NCI-H748 treated with DMSO at 0.1 percent for 48 hours (cell line): ENCODE results near the gene VAPA.
"Not testable (repeated sequence)": the region's sequence is repeated elsewhere in the genome, so short reads cannot be mapped to it uniquely, and the experiment has no call there.

ENCODE experiments used
- DNase-seq: peaks from one replicate; lab custom pipeline; 2025; lab: John Stamatoyannopoulos, UW

Gene VAPA

GRCh38 chr18:9886005-9886348 lies 27.8 kb upstream of the VAPA start:
- DNase-seq: no peak

DNA sequence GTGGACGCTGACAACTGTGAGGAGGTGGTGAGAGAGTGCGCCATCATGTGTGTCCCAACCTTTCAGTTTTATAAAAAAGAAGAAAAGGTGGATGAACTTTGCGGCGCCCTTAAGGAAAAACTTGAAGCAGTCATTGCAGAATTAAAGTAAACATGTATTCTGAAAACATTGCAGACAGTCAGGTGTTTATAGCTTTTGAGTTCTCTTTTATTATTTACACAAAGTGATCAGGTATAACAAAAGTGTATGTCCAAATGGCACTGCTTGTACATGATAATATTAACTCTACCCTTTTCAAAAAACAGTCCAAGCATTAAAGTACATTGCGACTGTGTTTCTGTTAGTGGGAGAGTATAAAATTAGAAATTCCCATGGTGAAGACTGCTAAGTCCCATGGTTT lies 25.8 kb upstream of the VAPA start:
- no peak for DNase-seq

DNA sequence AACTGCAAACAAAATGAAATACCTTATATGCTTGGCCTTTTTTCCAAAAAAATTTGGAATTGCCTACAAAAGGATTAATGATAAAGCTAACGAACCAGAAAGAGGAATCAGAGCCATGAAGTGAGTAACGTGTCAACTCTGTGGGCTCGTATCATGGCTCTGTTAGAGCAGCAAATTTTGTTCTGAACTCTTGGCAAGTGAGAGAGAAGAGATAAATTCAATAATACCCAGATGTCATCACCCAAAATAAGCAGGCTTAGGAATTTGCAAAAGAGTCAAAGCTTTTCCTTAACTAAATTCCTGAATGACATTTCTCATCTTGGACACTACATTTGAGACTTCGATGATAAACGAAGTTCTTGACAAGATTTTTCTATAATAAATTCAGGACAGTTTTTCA lies 23.6 kb upstream of the VAPA start:
- no peak for DNase-seq

GRCh38 chr18:9890957-9891356 lies 22.9 kb upstream of the VAPA start:
- DNase-seq: no peak

DNA sequence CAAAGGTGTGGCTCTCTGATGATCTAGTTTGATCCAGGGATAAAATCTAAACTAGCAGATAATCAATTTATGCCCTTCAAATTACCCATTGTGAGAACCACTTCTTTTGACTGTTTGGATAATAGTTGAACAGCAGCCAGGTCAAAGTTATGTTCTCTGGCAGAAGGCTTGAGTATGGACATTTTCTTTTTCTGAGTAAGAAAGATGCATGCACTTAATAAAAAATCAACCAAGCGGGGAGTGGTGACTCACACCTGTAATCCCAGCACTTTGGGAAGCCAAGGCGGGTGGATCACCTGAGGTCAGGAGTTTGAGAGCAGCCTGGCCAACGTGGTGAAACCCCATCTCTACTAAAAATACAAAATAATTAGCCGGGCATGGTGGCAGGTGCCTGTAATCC lies 22.3 kb upstream of the VAPA start:
- not testable (repeated sequence) for DNase-seq

- DNase-seq: no peak
Measured at GRCh38 chr18:9894454-9895068, 19.3 kb upstream of the VAPA start.

GRCh38 chr18:9897129-9897528 lies 16.7 kb upstream of the VAPA start:
- DNase-seq: no peak

DNA sequence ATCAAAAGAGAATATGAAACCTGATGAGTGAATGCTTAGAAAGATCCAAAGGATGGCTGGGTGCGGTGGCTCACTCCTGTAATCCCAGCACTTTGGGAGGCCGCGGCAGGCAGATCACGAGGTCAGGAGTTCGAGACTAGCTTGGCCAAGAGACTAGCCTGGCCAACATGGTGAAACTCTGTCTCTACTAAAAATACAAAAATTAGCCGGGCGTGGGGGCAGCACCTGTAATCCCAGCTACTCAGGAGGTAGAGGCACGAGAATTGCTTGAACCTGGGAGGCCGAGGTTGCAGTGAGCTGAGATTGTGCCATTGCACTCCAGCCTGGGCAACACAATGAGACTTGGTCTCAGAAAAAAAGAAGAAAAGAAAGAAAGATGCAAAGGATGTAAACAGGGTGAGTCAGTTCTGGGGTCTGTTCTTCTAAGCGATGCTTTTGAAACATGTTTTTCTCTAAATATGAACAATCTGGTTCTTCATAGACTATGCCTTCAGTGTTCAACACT lies 16.0 kb upstream of the VAPA start:
- not testable (repeated sequence) for DNase-seq

DNA sequence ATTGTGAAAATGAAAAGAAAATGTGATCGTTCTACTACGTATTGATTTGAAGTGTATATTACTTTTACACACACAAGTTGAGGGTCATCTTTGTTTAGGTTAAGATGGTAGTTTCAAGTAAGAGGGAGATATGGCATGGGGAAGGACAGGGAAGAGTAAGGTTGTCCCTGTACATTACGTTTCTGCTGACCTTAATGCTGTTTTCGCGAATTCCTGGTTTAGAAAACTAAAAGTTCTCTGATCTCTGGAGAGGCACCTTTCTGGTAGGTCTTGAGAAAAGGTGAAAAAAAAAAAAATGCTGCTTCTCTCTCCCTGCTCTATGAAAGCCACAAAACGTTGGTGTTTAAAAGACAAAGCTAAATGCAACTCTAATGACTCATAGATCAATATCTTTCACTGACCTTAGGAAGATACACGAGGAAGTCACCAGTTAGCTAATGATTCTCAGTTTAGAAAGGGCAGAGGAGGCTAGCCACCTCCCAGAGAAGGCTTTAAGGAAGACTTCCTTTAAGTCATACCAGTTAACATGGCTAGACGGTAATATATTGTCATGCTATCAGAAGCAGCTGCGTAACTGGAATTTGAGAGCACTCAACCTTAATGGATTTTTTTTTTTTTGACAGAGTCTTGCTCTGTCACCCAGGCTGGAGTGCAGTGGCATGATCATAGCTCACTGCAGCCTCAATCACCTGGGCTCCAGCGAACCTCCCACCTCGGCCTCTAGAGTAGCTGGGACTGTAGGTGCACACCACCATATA lies 14.8 kb upstream of the VAPA start:
- DNase-seq: no peak

- not testable (repeated sequence) for DNase-seq
Measured at GRCh38 chr18:9899550-9899930, 14.3 kb upstream of the VAPA start.

DNA sequence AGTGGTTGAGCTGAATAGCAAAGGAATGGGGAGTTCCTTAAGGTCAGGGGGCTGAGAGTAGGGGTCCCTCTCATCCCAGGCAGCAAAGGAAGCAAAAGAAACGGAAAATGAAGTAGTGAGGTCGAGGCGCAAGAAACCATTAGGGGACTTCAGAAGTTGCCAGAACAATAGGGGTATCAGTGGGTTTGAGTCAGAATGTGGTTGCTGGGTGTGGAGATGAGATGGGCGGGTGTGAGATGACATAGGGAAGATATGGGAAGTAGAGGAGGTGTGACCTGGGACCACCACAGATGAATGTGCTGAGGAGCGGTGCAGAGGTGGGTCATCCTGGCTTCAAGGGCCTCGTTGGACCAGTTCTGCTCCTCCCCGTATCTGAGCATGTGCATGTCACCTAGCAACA lies 13.1 kb upstream of the VAPA start:
- DNase-seq: no peak

DNA sequence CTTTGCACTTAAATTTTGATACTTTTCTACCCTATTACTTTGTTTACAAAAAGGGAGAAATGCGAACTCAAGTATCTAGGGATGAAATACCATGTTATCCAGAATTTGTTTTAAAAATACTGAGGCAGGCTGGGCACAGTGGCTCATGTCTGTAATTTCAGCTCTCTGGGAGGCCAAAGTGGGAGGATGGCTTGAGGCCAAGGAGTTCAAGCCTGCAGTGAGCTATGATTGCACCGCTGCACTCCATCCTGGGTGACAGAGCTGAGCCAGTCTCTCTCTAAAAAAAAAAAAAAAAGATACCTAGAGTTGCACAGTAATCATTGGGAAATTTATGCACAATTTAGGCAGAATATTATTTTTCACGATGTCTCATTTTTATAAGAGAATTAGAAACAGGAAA lies 12.4 kb upstream of the VAPA start:
- no peak for DNase-seq

DNA sequence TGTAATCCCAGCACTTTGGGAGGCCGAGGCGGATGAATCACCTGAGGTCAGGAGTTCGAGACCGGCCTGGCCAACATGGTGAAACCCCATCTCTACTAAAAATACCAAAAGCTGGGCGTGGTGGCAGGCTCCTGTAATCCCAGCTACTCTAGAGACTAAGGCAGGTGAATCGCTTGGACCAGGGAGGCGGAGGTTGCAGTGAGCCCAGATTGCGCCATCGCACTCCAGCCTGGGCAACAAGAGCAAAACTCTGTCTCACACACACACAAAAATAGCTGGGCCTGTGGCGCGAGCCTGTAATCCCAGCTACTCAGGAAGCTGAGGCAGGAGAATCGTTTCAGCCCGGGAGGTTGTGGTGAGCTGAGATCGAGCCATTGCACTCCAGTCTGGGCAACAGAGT lies 11.6 kb upstream of the VAPA start:
- not testable (repeated sequence) for DNase-seq

- no peak for DNase-seq
Measured at GRCh38 chr18:9902832-9903231, 11.0 kb upstream of the VAPA start.

- no peak for DNase-seq
Measured at GRCh38 chr18:9905401-9905922, 8.4 kb upstream of the VAPA start.

GRCh38 chr18:9906481-9906880 lies 7.3 kb upstream of the VAPA start:
- DNase-seq: no peak

DNA sequence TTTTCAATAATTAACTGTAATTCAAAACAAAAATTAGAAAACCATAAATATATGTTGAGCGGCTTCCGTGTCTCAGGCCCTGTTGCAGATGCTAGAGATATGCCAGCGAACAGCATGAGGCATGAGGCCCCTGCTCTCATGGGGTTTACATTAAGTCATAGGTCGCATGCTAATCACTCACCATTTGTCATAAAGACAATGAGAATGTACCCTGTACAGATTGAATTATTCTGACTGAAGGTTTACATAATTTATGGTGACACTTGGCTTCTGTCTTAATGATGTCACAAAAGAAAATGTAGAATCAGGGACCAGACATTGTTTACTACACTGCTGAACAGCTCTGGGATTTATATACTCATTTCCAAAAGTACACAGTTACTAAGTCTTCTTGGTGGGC lies 5.9 kb upstream of the VAPA start:
- no peak for DNase-seq

- no peak for DNase-seq
Measured at GRCh38 chr18:9910071-9910470, 3.7 kb upstream of the VAPA start.

DNA sequence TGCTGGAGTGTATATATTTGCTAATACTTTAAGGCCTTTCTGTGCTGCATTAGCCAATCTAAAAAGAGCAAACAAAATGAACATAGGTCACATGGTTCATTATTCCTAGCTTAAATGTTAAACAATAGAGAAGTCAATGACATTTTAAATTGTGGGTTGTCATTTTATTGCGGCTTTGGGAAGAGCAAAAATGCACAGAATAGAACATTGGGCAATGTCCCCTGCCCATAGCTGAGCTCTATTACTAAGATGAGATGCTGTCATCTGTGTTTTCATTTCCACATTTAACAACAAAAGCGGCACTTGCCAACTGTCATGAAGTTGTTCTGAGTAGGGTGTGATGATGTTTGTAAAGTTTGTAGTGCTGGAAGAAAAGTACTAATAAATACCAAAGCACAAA lies 3.2 kb upstream of the VAPA start:
- no peak for DNase-seq

GRCh38 chr18:9911226-9911625 lies 2.6 kb upstream of the VAPA start:
- no peak for DNase-seq

- DNase-seq: not testable (repeated sequence)
Measured at GRCh38 chr18:9912285-9912684, 1.5 kb upstream of the VAPA start.

GRCh38 chr18:9913151-9913525 lies 678 bp upstream of the VAPA start:
- DNase-seq: peak; percentile 73

GRCh38 chr18:9914334-9914583 lies 443 bp downstream of the VAPA start:
- DNase-seq: no peak
